Ascending aorta (tissue), 2 donors: ENCODE data around the gene LDB3. TPM values are rescaled to one million over a fixed set of nuclear protein-coding genes. Genes with fewer than 3 reads are reported as not detected.

Experiments
- DNase-seq, 2 donors: peaks; one replicate each; pipeline ENCODE4 v3.0.0-alpha.2; 2019; ENCODE audit warnings: low spot score in 2 of 2
- H3K27ac ChIP-seq, 2 donors: fragments of 200-600 bp; sonication (generic); one replicate each; pipeline ENCODE4 v1.5.1; 2016 to 2017; ENCODE audit warnings: mild to moderate bottlenecking in 1 of 2
- H3K27me3 ChIP-seq: fragments of 200-600 bp; sonication (generic); one replicate; pipeline ENCODE4 v1.5.1; 2017
- H3K36me3 ChIP-seq, 2 donors: fragments of 200-600 bp; sonication (generic); one replicate each; pipeline ENCODE4 v1.5.1; 2016
- H3K4me1 ChIP-seq, 2 donors: fragments of 200-600 bp; sonication (generic); one replicate each; pipeline ENCODE4 v1.5.1; 2016 to 2017; ENCODE audit warnings: mild to moderate bottlenecking in 1 of 2
- H3K4me3 ChIP-seq, 2 donors: fragments of 200-600 bp; sonication (generic); one replicate each; pipeline ENCODE4 v1.5.1; 2016 to 2017; ENCODE audit warnings: mild to moderate bottlenecking in 1 of 2
- H3K9me3 ChIP-seq, 2 donors: fragments of 200-600 bp; sonication (generic); one replicate each; pipeline ENCODE4 v1.5.1; 2016
- intact Hi-C: fragments of 100-400 bp; cut with DNase I; formaldehyde crosslinking; loops from one replicate; pipeline ENCODE4 v1.15.1; 2023
- total RNA-seq: library from RNA; depleted of rRNA; stranded (reverse); fragments of >200 nt; gene quantifications from one replicate; pipeline ENCODE4 v1.1.0, GENCODE V29; 2016
- TF ChIP-seq, protein P1 (sequence below), 3 experiments: fragments of 200-600 bp in 2 of 3; fragments of 450-650 bp in 1 of 3; sonication (generic) in 2 of 3; IDR thresholded peaks; one replicate each; pipeline ENCODE4 v1.5.1; 2016 to 2019; ENCODE audit warnings: antibody characterized with exemption in 3 of 3, mild to moderate bottlenecking in 1 of 3, moderate library complexity in 1 of 3

The LDB3 gene
- total RNA-seq, 1 donor from 2014 or later = 27.4 TPM

DNA sequence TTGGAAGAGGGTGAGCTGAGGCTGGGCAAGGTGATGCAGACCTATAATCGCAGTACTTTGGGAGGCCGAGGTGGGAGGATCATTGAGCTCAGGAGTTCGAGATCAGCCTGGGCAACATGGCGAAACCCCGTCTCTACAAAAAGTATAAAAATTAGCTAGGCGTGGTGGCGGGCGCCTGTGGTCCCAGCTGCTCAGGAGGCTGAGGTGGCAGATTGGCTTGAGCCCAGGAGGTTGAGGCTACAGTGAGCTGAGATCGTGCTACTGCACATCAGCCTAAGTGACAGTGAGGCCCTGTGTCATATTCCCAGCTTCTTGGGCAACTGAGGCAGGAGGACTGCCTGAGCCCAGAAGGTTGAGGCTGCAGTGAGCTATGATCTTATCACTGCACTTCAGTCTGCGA lies 101.7 kb downstream of the LDB3 start:
- no peaks in the 10 kb centered on the region for H3K27me3 ChIP-seq
- DNase-seq = no peak
- TF ChIP-seq, protein P1, sequence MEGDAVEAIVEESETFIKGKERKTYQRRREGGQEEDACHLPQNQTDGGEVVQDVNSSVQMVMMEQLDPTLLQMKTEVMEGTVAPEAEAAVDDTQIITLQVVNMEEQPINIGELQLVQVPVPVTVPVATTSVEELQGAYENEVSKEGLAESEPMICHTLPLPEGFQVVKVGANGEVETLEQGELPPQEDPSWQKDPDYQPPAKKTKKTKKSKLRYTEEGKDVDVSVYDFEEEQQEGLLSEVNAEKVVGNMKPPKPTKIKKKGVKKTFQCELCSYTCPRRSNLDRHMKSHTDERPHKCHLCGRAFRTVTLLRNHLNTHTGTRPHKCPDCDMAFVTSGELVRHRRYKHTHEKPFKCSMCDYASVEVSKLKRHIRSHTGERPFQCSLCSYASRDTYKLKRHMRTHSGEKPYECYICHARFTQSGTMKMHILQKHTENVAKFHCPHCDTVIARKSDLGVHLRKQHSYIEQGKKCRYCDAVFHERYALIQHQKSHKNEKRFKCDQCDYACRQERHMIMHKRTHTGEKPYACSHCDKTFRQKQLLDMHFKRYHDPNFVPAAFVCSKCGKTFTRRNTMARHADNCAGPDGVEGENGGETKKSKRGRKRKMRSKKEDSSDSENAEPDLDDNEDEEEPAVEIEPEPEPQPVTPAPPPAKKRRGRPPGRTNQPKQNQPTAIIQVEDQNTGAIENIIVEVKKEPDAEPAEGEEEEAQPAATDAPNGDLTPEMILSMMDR (IDR thresholded peaks at IDR 0.05) = no peak
- intact Hi-C loops = no loop called here
- H3K36me3 ChIP-seq = no peaks in the 10 kb centered on the region
- no peak overlapping the region for H3K4me3 ChIP-seq
- peaks cover 0 to 34% of the 10 kb centered on the region in 2 donors for H3K4me1 ChIP-seq
- no peaks in the 10 kb centered on the region for H3K9me3 ChIP-seq
- H3K27ac ChIP-seq = no peak overlapping the region

- Histone ChIP-seq H3K4me1 (peaks cover 0 to 37% of the 10 kb centered on the region in 2 donors), H3K9me3 (no peaks in the 10 kb centered on the region), H3K36me3 (no peaks in the 10 kb centered on the region), H3K4me3 (no peak overlapping the region), H3K27me3 (no peaks in the 10 kb centered on the region), H3K27ac (no peak overlapping the region)
- DNase-seq = no peak
- intact Hi-C loops = no loop called here
- TF ChIP-seq, protein P1 (IDR thresholded peaks at IDR 0.05) = no peak
These were observed 102.2 kb downstream of the LDB3 start for GRCh38 chr10:86770412-86770960.

GRCh38 chr10:86773498-86773897 lies 105.2 kb downstream of the LDB3 start:
- H3K4me3 ChIP-seq = no peak overlapping the region
- intact Hi-C loops = no loop called here
- TF ChIP-seq, protein P1 (IDR thresholded peaks at IDR 0.05) = no peak
- H3K27me3 ChIP-seq = no peaks in the 10 kb centered on the region
- H3K27ac ChIP-seq = no peak overlapping the region
- no peaks in the 10 kb centered on the region for H3K36me3 ChIP-seq
- no peak for DNase-seq
- H3K9me3 ChIP-seq = no peaks in the 10 kb centered on the region
- peaks cover 0 to 44% of the 10 kb centered on the region in 2 donors for H3K4me1 ChIP-seq

GRCh38 chr10:86775056-86775869 lies 107.0 kb downstream of the LDB3 start:
- TF ChIP-seq, protein P1 (IDR thresholded peaks at IDR 0.05) = no peak
- H3K4me3 ChIP-seq = no peak overlapping the region
- H3K36me3 ChIP-seq = no peaks in the 10 kb centered on the region
- H3K27me3 ChIP-seq = no peaks in the 10 kb centered on the region
- intact Hi-C loops = no loop called here
- DNase-seq = no peak
- peak overlapping the region; percentile 14 to 33 for H3K27ac ChIP-seq
- peaks cover 0 to 33% of the 10 kb centered on the region in 2 donors for H3K4me1 ChIP-seq
- no peaks in the 10 kb centered on the region for H3K9me3 ChIP-seq

DNA sequence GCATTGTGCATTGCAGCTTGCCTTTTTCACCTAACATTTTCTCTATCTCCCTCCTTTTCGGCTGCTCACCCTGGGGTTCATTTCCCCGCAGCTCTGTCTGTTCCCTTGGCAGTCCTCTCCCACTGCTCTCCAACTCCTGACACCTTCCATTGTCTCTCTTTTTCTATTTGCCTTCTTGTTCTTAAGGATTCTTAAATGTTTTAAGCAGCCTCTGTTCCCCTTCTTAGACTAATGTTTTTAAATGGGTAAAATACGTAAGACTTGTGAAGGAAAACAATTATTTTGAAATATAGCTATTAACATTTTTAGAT lies 107.5 kb downstream of the LDB3 start:
- Histone ChIP-seq H3K27me3 (no peaks in the 10 kb centered on the region), H3K4me1 (peaks cover 0 to 32% of the 10 kb centered on the region in 2 donors), H3K27ac (no peak overlapping the region), H3K36me3 (no peaks in the 10 kb centered on the region), H3K4me3 (no peak overlapping the region), H3K9me3 (no peaks in the 10 kb centered on the region)
- TF ChIP-seq, protein P1 (IDR thresholded peaks at IDR 0.05) = no peak
- DNase-seq = no peak
- intact Hi-C loops = no loop called here
